Measurements from ENCODE around the gene SYCP3. TPM values are rescaled to one million over a fixed set of nuclear protein-coding genes. Genes with fewer than 3 reads are reported as not detected.

The SYCP3 gene
- total RNA-seq, 1 donor from 2014 or later: 0.16 TPM

DNA sequence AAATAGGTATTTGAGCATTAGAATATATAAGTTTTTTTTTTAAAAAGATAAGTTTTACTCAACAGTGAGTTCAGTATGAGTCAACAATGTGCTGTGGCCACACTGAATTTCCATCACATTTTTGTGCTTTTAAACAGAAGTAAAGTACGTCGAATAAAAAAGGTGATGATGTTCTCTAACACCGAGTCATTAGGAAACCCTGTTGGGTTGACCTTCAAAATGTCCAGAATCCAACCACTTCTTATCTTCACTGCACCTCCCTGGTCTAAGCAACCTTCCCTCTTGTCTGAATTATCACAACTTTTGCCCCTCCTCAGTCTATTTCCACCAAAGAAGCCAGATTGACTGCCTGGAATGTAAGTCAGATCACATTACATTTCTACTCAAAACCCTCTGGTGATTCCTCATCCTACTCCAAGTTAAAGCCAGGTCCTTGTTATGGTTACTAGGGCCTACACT, 43.0 kb upstream of the SYCP3 start:
- no peak for TF ChIP-seq CTCF (IDR thresholded peaks at IDR 0.05; ENCODE audit: unreplicated experiment)
- Mint-ChIP-seq H3K27me3 (ENCODE audit: low read depth) (no peaks in the 10 kb centered on the region), H3K4me1 (peaks cover 12% of the 10 kb centered on the region), H3K36me3 (peaks cover 10% of the 10 kb centered on the region), H3K9me3 (no peaks in the 10 kb centered on the region), H3K4me3 (no peak overlapping the region), H3K27ac (no peak overlapping the region)
- DNase-seq (ENCODE audit: low spot score in 2 of 2, unreplicated experiment in 2 of 2): no peak

DNA sequence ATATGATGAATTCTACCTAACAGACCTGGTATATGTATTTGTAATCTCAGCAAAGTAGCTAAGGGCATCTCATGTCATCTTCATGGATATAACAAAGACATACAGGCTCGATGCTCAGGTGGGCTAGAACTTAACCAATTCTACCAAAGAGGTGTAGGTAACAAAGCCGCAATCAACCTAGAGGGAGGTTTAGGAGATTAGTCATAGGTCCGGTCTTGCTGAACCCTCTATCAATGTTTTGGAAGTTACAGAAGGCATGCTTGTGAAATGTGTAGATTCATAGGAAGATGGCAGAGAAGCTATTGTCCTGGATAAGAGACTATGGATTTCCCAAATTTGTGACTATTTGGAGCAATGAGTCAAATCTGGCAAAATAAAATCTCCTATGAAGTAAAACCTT, 42.6 kb upstream of the SYCP3 start:
- peaks cover 6% of the 10 kb centered on the region for H3K36me3 Mint-ChIP-seq
- no peaks in the 10 kb centered on the region for H3K9me3 Mint-ChIP-seq
- H3K27ac Mint-ChIP-seq: no peak overlapping the region
- H3K27me3 Mint-ChIP-seq (ENCODE audit: low read depth): no peaks in the 10 kb centered on the region
- TF ChIP-seq CTCF (IDR thresholded peaks at IDR 0.05; ENCODE audit: unreplicated experiment): no peak
- H3K4me3 Mint-ChIP-seq: no peak overlapping the region
- H3K4me1 Mint-ChIP-seq: peaks cover 12% of the 10 kb centered on the region
- no peak for DNase-seq (ENCODE audit: low spot score in 2 of 2, unreplicated experiment in 2 of 2)

- Mint-ChIP-seq H3K27me3 (ENCODE audit: low read depth) (no peaks in the 10 kb centered on the region), H3K9me3 (no peaks in the 10 kb centered on the region), H3K4me1 (peaks cover 12% of the 10 kb centered on the region), H3K36me3 (peaks cover 2% of the 10 kb centered on the region), H3K4me3 (no peak overlapping the region), H3K27ac (no peak overlapping the region)
- no peak for TF ChIP-seq CTCF (IDR thresholded peaks at IDR 0.05; ENCODE audit: unreplicated experiment)
- no peak for DNase-seq (ENCODE audit: low spot score in 2 of 2, unreplicated experiment in 2 of 2)
Measured at GRCh38 chr12:101780599-101780998, 41.3 kb upstream of the SYCP3 start.

GRCh38 chr12:101779626-101780025, 40.4 kb upstream of the SYCP3 start:
- Mint-ChIP-seq H3K27me3 (ENCODE audit: low read depth) (no peaks in the 10 kb centered on the region), H3K4me3 (no peak overlapping the region), H3K27ac (no peak overlapping the region), H3K36me3 (peaks cover under 1% of the 10 kb centered on the region), H3K9me3 (no peaks in the 10 kb centered on the region), H3K4me1 (peaks cover 12% of the 10 kb centered on the region)
- TF ChIP-seq CTCF (IDR thresholded peaks at IDR 0.05; ENCODE audit: unreplicated experiment): no peak
- DNase-seq (ENCODE audit: low spot score in 2 of 2, unreplicated experiment in 2 of 2): no peak

- Mint-ChIP-seq H3K4me1 (peaks cover 12% of the 10 kb centered on the region), H3K27ac (no peak overlapping the region), H3K27me3 (ENCODE audit: low read depth) (no peaks in the 10 kb centered on the region), H3K36me3 (no peaks in the 10 kb centered on the region), H3K4me3 (no peak overlapping the region), H3K9me3 (no peaks in the 10 kb centered on the region)
- no peak for DNase-seq (ENCODE audit: low spot score in 2 of 2, unreplicated experiment in 2 of 2)
- TF ChIP-seq CTCF (IDR thresholded peaks at IDR 0.05; ENCODE audit: unreplicated experiment): no peak
Measured at GRCh38 chr12:101779200-101779599, 39.9 kb upstream of the SYCP3 start.

- H3K27me3 Mint-ChIP-seq (ENCODE audit: low read depth): no peaks in the 10 kb centered on the region
- H3K4me3 Mint-ChIP-seq: no peak overlapping the region
- H3K27ac Mint-ChIP-seq: no peak overlapping the region
- peaks cover 7% of the 10 kb centered on the region for H3K4me1 Mint-ChIP-seq
- TF ChIP-seq CTCF (IDR thresholded peaks at IDR 0.05; ENCODE audit: unreplicated experiment): no peak
- no peaks in the 10 kb centered on the region for H3K36me3 Mint-ChIP-seq
- H3K9me3 Mint-ChIP-seq: no peaks in the 10 kb centered on the region
- no peak for DNase-seq (ENCODE audit: low spot score in 2 of 2, unreplicated experiment in 2 of 2)
Measured at GRCh38 chr12:101777978-101778377, 38.7 kb upstream of the SYCP3 start.
